Left renal pelvis (tissue), 4 donors: ENCODE measurements around the gene IFT52. TPM values are rescaled to one million over a fixed set of nuclear protein-coding genes. Genes with fewer than 3 reads are reported as not detected.

Experiments
- DNase-seq, 4 donors: peaks; one replicate each; pipeline ENCODE4 v3.0.0-alpha.2; 2013; ENCODE audit warnings: low read depth in 4 of 4, low spot score in 3 of 4
- polyA plus RNA-seq, 4 donors: library from polyadenylated mRNA; unstranded; fragments of 120-200 nt; gene quantifications; one replicate each; pipeline ENCODE4 v1.2.1, GENCODE V29; 2013; ENCODE audit not compliant: insufficient read length in 4 of 4

IFT52 gene
- polyA plus RNA-seq, 4 donors = 70.4 to 86.1 (median 73.5) TPM

DNA sequence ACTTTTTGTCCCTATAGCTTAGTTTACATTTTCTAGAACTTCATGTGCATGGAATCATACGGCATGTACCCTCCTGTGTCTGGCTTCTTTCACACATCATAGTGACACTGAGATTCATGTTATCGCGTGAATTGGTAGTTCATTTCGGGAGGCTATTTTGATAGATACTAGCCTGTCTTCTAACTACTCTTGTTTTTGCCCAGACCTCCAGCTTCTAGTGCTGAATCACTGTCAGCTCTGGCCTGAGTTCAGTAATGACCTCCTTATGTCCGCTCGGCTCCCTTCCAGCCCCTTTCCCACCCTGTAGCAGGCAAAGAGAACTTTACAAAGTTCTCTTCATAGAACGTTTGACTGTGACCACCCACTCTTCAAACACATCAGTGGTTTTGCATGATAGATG lies 90.2 kb downstream of the IFT52 start:
- DNase-seq = no peak

DNA sequence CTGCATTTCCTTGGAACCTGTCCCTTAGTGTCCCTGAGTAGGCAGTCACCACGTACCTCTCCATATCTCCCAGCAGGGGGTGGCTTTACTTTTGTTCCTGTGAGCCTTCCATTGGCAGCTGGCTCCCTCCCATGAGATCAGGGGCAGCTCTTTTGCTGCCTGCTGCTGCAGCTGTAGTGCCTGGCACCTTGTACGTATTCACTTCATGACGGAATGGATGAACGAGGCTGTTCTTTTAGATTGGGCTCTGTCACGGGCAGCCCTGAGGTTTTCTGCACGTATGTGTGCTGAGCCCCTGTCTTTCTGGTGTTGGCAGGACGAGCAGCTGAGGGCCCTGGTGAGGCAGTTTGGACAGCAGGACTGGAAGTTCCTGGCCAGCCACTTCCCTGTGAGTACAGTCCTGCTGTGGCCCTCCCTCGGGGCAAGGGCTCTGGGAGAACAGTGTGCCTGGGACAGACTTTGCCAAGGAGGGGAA lies 90.8 kb downstream of the IFT52 start:
- no peak for DNase-seq

DNA sequence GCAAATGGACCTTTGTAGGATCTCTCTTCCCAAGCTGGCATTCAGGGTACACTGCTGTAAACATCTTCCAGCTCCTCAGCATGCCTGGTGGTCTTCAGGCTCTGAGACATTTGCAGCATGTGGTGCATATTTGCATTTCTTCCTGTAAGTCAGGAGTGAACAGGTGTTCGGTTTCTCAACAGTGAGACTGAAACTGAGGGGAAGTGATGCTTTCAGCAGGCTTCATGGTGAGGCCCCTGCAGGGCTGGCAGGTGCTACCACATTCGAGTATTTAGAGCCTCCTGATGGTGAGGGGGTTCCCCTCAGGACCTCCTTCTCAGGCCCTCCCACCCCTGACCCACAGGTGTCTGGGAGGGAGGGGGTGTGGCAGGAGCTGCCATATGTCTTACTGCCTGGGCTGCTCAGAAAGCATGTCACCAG lies 91.3 kb downstream of the IFT52 start:
- no peak for DNase-seq

DNA sequence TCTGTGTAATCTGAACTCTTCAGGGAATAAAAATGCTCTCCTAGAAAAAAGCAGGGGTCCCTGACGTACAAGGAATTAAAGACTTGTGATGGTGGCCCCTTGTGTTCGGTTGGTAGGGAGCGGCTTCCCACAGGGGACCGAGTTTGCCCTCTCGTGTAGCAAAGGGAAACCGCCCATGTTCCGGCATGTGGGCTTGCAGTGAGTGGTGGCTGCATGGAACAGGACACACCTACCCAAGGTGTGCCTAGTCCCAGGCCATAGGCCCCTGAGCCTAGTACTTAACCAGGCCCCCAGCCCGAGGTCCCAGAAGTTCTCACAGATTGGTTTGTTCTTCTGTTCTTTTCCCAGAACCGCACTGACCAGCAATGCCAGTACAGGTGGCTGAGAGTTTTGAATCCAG lies 91.7 kb downstream of the IFT52 start:
- no peak for DNase-seq

DNA sequence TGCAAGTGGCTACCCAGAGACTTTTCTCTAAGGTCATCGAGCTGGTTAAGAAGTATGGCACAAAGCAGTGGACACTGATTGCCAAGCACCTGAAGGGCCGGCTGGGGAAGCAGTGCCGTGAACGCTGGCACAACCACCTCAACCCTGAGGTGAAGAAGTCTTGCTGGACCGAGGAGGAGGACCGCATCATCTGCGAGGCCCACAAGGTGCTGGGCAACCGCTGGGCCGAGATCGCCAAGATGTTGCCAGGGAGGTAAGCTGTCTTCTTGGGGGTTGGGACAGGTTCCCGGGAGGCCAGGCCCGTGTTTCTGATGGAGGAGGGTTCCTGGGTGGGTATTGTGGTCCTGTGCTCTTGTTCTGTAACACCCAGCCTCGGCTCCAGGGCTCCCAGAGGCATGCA lies 96.1 kb downstream of the IFT52 start:
- no peak for DNase-seq

DNA sequence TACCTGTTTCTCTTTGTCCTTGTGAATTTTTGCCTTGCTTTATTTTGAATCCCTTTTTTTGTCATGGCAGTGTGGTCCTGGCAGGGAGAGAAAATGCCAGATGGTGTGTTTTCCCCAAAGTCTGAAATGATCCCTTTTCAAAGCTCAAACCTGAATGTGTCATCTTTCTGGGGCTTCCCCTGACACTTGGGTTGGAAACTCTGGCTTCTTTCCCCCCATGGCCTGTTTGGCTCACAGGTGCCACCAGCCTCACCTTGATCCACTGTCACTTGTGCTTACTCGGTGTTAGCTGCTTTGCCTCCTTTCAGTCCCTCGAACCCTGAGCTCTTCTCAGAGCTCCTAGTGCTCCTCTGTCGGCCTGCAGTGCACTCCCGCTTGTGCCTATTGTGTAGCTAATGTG lies 98.4 kb downstream of the IFT52 start:
- no peak for DNase-seq

DNA sequence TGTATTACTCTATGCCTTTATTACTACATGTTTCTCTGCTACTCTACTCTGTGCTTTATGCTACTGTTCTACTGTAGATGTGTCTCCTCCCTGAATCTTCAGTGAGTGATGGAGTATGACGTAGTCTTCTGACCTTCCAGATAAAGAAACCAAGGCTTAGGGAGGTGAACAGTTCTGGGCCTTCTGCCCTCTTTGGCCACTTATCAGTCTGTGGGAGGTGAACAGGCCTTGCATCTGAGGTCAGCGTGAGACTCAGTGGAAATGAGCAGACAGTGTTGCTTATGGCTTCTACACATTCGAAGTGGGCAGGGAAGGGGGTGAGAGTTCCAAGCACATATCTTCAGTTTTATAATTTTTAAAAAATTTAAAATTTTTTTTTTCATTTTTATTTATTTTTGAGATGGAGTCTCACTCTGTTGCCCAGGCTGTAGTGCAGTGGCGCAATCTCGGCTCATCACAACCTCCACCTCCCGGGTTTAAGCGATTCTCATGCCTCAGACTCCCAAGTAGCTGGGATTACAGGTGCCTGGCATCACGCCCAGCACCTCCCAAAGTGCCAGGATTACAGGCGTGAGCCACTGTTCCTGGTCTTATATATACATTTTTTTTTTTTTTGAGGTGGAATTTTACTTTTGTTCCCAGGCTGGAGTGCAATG lies 100.3 kb downstream of the IFT52 start:
- no peak for DNase-seq

DNA sequence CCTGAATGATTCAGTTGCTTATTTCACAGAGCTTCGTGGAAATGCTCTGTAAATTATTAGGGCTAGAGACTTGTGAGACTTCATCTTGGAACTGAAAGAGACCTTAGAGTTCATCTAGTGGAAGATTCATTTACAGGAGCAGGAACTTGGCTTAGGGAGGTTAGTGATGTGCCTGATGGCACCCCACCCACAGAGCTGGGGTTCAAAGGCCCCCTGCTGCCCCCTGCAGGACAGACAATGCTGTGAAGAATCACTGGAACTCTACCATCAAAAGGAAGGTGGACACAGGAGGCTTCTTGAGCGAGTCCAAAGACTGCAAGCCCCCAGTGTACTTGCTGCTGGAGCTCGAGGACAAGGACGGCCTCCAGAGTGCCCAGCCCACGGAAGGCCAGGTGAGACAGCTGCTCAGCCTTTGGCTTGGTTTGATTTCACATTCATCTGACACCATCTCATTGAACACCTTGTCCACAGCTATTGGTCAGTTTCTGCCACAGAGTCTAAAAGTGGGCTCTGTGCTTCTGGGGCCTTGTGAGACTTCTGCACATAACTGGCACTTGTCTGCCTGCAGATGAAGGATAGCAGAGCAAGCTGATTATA lies 101.3 kb downstream of the IFT52 start:
- no peak for DNase-seq

DNA sequence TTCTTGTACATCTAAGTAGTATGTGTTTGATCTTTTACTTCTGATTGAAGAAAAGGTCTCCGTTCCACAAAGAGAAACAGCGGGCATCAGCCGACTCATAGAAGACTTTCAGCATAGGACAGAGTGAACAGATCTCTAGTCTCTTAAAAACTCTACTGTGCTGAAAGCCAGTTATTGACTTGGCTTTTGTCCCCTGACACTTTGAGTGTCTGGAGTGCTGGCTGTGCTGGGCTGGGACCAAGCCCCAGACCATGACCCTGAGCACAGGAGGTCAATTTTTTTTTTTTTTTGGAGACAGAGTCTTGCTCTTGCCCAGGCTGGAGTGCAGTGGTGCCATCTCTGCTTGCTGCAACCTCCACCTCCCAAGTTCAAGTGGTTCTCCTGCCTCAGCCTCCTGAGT lies 104.0 kb downstream of the IFT52 start:
- no peak for DNase-seq

DNA sequence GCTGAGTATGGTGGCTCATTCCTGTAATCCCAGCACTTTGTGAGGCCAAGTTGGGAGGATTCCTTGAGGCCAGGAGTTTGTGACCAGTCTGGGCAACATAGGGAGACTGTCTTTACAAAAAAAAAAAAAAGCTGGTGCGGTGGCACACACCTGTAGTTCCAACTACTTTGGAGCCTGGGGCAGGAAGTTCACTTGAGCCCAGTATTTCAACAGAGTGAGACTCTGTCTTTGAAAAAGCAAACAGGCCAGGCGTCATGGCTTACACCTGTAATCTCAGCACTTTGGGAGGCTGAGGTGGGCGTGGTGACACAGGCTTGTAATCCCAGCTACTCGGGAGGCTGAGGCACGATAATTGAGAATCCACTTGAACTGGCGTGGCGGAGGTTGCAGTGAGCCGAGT lies 104.8 kb downstream of the IFT52 start:
- no peak for DNase-seq

Other genes starting within 250 kb of the IFT52 start
- gene SRSF6, start 133.0 kb upstream of the IFT52 start, polyA plus RNA-seq = 100 to 1,000 TPM; 228 to 421 (median 328) TPM
- gene L3MBTL1, start 83.2 kb upstream of the IFT52 start, polyA plus RNA-seq = 10 to 100 TPM in 3 of 4 donors, 1 to 10 TPM in 1; 9.6 to 28.9 (median 13.7) TPM
- gene SGK2, start 31.9 kb upstream of the IFT52 start, polyA plus RNA-seq = 10 to 100 TPM in 3 of 4 donors, 1 to 10 TPM in 1; 3.4 to 77.4 (median 36.4) TPM
- 10 to 100 TPM; 19.2 to 27.5 (median 25.1) TPM for gene MYBL2, start 76.2 kb downstream of the IFT52 start, polyA plus RNA-seq
- gene GTSF1L, start 136.1 kb downstream of the IFT52 start, polyA plus RNA-seq = not detected